ENCODE results near the gene GLI3.

GLI3 gene

DNA sequence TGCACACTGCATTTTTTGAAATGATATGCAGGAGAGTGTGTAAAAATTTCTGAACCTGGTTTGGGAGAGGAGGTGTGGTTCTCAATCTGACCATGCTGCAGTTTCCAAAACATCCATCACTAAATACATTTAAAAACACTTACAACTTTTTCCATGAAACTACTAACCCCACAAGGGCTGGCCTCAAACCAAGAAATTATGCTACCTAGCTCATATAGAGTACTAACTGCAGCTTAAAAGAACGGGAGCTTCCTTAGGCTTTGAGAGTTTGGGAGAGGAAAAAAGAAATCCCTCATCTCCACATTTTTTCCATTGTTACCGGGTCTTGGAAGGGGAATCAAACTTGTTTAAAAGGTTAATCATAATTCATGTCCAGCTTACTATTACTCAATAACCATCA, 214.2 kb downstream of the GLI3 start:
- no peak for FAIRE-seq

- FAIRE-seq = no peak
Measured at GRCh38 chr7:42022056-42022455, 215.0 kb downstream of the GLI3 start.

GRCh38 chr7:42021631-42022030, 215.4 kb downstream of the GLI3 start:
- no peak for FAIRE-seq

DNA sequence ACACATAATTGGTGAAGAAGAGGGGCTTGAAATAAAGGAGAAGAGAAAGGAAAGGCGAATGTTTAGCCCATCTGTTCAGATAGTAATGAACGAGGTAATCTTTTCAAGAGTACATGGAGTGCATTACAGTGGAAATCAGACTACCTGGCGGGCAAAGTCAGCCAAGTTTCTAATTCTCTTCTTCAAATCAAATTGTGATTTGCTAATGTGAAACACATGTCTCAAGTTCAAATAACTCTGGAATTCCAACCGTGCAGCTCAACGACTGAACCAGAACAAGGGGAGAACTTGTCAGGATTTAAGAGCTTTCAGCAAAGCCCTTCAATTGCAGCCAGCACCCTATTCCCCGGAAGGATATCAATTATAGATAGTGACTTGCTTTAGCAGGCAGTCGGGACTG, 216.9 kb downstream of the GLI3 start:
- FAIRE-seq = no peak

DNA sequence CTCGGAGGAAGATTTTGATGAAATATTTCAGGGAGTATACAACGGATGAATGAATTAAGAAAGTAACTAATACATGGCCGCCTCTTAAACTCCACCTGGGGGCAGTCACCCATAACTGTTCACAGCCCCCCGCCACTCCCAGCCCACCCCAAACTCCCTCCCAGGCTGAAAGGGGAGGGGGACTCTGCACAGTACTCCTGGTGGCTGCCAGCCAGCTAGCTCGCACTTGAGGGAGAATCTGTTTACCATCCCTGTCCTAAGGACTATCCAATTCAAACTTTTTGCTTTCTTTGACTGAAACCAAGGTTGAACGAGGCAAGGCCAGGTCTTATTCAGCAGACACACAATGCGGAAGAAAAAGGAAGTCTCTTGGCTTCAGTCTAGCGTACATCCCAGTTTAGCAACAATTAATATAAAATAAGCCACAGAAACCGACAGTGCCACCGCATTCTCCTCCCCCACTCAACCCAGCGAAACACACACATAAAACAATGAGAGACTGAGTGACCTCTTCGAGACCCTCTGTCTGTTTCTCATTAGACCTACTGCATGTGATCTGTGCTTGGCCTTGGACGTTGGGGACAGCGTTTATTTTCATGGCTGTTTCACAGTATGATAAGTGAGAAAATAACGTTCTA, 219.5 kb downstream of the GLI3 start:
- no peak for FAIRE-seq

GRCh38 chr7:42016517-42016916, 220.5 kb downstream of the GLI3 start:
- FAIRE-seq = no peak

GRCh38 chr7:42014625-42015618, 222.1 kb downstream of the GLI3 start:
- FAIRE-seq = no peak

DNA sequence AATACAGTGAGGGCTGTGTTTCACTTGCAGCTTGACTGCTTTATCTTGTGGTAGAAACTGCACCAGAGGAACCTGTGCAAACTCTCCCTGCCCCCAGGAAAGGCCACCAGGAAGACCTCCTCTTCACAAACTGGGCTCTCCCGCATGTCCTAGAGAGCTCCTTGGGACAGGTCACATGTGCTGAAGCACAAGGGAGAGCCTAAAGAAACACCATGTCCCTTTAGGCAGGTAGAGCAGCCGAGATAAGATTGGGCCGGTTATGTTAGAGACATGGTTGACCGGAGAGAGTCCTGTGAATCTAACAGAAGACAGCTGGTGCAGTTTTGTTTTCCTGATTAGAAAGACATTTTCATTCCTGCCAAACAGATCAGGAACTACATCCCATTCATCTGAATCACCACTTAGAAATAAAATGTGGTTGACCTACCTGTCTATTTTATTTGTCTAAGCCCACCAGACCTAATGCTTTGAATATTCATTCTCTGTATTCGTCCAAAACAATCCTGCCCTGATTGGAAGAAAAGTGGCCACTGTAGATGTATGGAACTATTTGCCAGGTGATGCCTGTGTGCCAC, 224.1 kb downstream of the GLI3 start:
- FAIRE-seq = no peak

DNA sequence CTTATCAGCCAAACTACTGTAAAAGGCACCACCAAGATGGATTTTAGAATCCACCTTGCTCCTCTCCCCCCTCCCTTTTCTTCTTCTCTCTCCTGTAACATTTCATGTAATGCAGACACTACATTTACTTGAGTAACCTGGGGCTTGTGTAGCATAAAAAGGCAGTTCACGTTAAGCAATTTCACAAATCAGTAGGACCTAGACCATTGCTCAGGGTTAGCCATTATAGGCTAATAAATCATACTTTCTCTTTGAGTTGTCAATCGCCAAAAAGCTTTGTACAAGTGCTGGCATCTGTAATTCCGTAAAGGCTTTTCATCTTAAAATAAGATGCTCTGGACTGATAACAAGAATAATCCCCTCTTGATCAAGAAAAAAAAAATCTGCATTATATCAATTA, 224.7 kb downstream of the GLI3 start:
- no peak for FAIRE-seq

- no peak for FAIRE-seq
Measured at GRCh38 chr7:42011846-42012245, 225.2 kb downstream of the GLI3 start.

GRCh38 chr7:42010751-42011150, 226.3 kb downstream of the GLI3 start:
- no peak for FAIRE-seq

- no peak for FAIRE-seq
Measured at GRCh38 chr7:42006801-42007513, 230.1 kb downstream of the GLI3 start.

DNA sequence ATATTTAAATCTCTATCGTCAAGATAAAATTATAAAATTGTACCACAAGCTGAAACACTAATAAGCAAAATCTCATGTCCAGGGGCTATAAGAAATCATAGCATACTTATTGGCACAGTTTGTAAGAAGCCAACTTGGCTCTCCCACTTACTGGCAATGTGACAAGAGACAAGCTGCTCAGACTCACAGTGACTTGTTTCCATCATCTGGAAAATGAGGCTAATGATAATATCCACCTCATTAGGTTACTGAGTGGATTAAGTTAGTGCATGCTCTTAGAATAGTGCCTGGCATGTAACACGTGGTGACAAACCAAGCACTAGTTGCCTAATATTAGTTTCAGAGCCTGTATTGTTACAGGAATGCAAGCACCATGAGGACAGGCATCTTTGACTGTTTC, 234.4 kb downstream of the GLI3 start:
- peak; percentile 13 for FAIRE-seq

- FAIRE-seq = no peak
Measured at GRCh38 chr7:41999736-42000283, 237.2 kb downstream of the GLI3 start.

- FAIRE-seq = no peak
Measured at GRCh38 chr7:41998041-41998440, 239.0 kb downstream of the GLI3 start.

DNA sequence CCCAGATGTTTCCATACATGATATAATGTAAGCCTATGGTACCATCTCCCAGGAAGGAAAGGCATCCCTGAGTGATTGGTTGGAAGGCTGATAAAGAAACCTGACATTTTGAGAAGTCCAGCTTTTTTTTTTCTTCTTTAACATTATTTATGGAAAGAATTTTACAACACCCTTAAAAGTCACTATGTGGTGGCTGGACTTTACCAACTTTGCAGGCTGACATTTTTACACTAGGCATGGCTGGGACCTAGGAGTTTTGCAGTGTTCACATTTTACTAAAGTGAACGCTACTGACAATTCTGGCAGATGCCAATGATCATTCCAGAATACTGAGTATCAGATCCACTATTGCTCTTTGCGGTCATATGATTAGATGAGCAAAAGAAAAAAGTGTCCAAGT, 239.9 kb downstream of the GLI3 start:
- FAIRE-seq = no peak

GRCh38 chr7:41996381-41997035, 240.5 kb downstream of the GLI3 start:
- no peak for FAIRE-seq

DNA sequence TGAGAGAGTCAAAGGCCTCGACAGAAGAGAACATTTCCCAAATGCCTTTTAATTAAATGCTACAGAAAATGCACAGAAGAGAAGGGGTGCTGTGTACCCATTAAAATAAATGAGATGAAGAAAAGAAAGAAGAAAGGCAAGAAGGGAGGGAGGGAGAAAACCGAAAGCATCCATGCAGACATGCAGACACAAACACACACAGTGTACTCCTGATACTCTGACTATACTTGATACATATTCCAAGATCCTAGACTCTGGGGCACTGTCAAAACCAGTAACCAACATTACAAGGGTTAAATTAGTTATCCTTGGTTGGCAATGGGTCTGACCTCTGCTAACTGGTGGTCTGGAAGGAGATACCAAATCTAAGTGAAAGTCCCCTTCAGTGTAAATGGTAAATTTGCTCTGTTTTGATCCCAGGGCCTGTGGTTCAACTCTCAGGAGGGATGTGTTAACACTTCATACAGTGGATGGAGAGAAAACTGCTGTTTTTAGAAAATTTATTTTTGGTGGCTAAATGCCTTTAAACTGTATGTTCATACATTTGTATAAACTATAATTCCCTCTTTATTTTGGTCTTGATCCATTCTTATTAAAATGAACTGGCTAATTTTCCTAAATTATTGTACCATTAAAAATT, 241.3 kb downstream of the GLI3 start:
- no peak for FAIRE-seq

- no peak for FAIRE-seq
Measured at GRCh38 chr7:41994746-41995110, 242.3 kb downstream of the GLI3 start.

- no peak for FAIRE-seq
Measured at GRCh38 chr7:41994036-41994745, 242.8 kb downstream of the GLI3 start.
